B cell (primary cell): ENCODE measurements around the gene STXBP6. TPM values are rescaled to one million over a fixed set of nuclear protein-coding genes. Genes with fewer than 3 reads are reported as not detected.
"Not testable (repeated sequence)": the region's sequence is repeated elsewhere in the genome, so short reads cannot be mapped to it uniquely, and the experiment has no call there.

ENCODE experiments used
- ATAC-seq: fragments of 200-7000 bp; cut with Tn5 transposase; one replicate; pipeline ENCODE4 v1.10.0; 2021; ENCODE audit warnings: low read depth, mild to moderate bottlenecking, moderate number of reproducible peaks, moderate library complexity
- CTCF ChIA-PET: fragments of 350-600 bp; sonication (Branson Sonifier 250); formaldehyde crosslinking; loops from one replicate; lab custom pipeline; 2021; ENCODE audit warnings: antibody characterized with exemption, inconsistent platforms; lab: Charles Lee
- POLR2A ChIA-PET: fragments of 350-600 bp; sonication (Branson Sonifier 250); formaldehyde crosslinking; loops from one replicate; lab custom pipeline; 2021; ENCODE audit warnings: antibody characterized with exemption; lab: Charles Lee
- DNase-seq: peaks from one replicate; pipeline ENCODE4 v3.0.0; 2013
- H2AFZ ChIP-seq: 2 replicates; pipeline ENCODE4 v1.6.1; 2012; ENCODE audit warnings: mild to moderate bottlenecking, low read depth, low read length; ENCODE audit not compliant: insufficient read depth, poor library complexity, severe bottlenecking
- H3K27ac ChIP-seq, 2 donors: 1 replicate in 1 of 2; 2 replicates in 1 of 2; pipeline ENCODE4 v1.5.1; 2012 to 2013; ENCODE audit warnings: low read length in 2 of 2, mild to moderate bottlenecking in 2 of 2, moderate library complexity in 1 of 2
- H3K27me3 ChIP-seq, 4 experiments: fragments of 200-600 bp in 1 of 4; sonication (generic) in 1 of 4; replicated peaks in 1 of 4; 1 replicate in 2 of 4; 2 replicates in 2 of 4; pipeline versions ENCODE4 v1.6.1 to v1.7.0; 2013 to 2016; ENCODE audit warnings: low read length in 3 of 4, mild to moderate bottlenecking in 2 of 4, mixed read lengths in 1 of 4, moderate library complexity in 1 of 4; ENCODE audit not compliant: insufficient read depth in 4 of 4, control insufficient read depth in 3 of 4; ENCODE audit errors: control extremely low read depth in 1 of 4
- H3K36me3 ChIP-seq, 2 experiments: replicated peaks in 1 of 2; 1 replicate in 1 of 2; 2 replicates in 1 of 2; pipeline versions ENCODE4 v1.6.1 to v1.7.1; 2013; ENCODE audit warnings: low read length in 1 of 2; ENCODE audit not compliant: insufficient read depth in 2 of 2, control insufficient read depth in 1 of 2; ENCODE audit errors: control extremely low read depth in 1 of 2, extremely low read depth in 1 of 2
- H3K4me1 ChIP-seq, 2 donors: fragments of 200-600 bp in 1 of 2; sonication (generic) in 1 of 2; 1 replicate in 1 of 2; 2 replicates in 1 of 2; pipeline versions ENCODE4 v1.5.1 to v1.6.1; 2013 to 2017; ENCODE audit warnings: low read length in 2 of 2; ENCODE audit not compliant: control insufficient read depth in 2 of 2, insufficient read depth in 2 of 2
- H3K4me2 ChIP-seq: replicated peaks from 2 replicates; pipeline ENCODE3; 2012; ENCODE audit warnings: mild to moderate bottlenecking, low read depth, low read length; ENCODE audit not compliant: poor library complexity, severe bottlenecking
- H3K4me3 ChIP-seq, 5 experiments: fragments of 200-600 bp in 1 of 5; sonication (generic) in 1 of 5; 1 replicate in 3 of 5; 2 replicates in 2 of 5; pipeline versions ENCODE4 v1.5.1 to v1.7.0; 2011 to 2016; ENCODE audit warnings: low read length in 4 of 5, mild to moderate bottlenecking in 4 of 5, low read depth in 2 of 5, control low read depth in 1 of 5, moderate library complexity in 1 of 5; ENCODE audit not compliant: insufficient read depth in 1 of 5; ENCODE audit errors: control extremely low read depth in 1 of 5, extremely low read depth in 1 of 5
- H3K79me2 ChIP-seq: fragments of 200-600 bp; sonication (generic); one replicate; pipeline ENCODE4 v1.6.0; 2016; ENCODE audit warnings: low read length; ENCODE audit not compliant: control insufficient read depth, insufficient read depth
- H3K9ac ChIP-seq: fragments of 200-600 bp; sonication (generic); 2 replicates; pipeline ENCODE4 v1.6.1; 2017; ENCODE audit warnings: mild to moderate bottlenecking, low read length, moderate library complexity
- H3K9me3 ChIP-seq, 3 donors: one replicate each; pipeline versions ENCODE4 v1.6.1 to v1.7.1; 2013; ENCODE audit warnings: low read length in 2 of 3; ENCODE audit not compliant: control insufficient read depth in 2 of 3, insufficient read depth in 1 of 3; ENCODE audit errors: control extremely low read depth in 1 of 3
- H4K20me1 ChIP-seq: 2 replicates; pipeline ENCODE4 v1.6.0; 2012; ENCODE audit warnings: mild to moderate bottlenecking, low read length; ENCODE audit not compliant: insufficient read depth, control insufficient read depth, poor library complexity, severe bottlenecking
- H3K27ac Mint-ChIP-seq: one replicate; pipeline ENCODE4 v1.8.0; 2021; ENCODE audit warnings: mixed read lengths
- H3K27me3 Mint-ChIP-seq: one replicate; pipeline ENCODE4 v1.8.0; 2021; ENCODE audit warnings: mixed read lengths
- H3K4me1 Mint-ChIP-seq: one replicate; pipeline ENCODE4 v1.8.0; 2021; ENCODE audit warnings: mixed read lengths
- H3K4me3 Mint-ChIP-seq: one replicate; pipeline ENCODE4 v1.8.0; 2021; ENCODE audit warnings: mixed read lengths
- H3K9me3 Mint-ChIP-seq: one replicate; pipeline ENCODE4 v1.8.0; 2022; ENCODE audit warnings: mixed read lengths; ENCODE audit not compliant: insufficient read depth
- EZH2 ChIP-seq: IDR thresholded peaks from 2 replicates; pipeline ENCODE4 v1.6.1; 2012; ENCODE audit warnings: borderline replicate concordance, low read depth, mild to moderate bottlenecking, moderate library complexity, low read length; ENCODE audit not compliant: insufficient read depth, poor library complexity, severe bottlenecking
- WGBS: methylation state at CpG from one replicate; pipeline ENCODE4 v1.1.5; 2013; ENCODE audit warnings: missing lambda C conversion rate; ENCODE audit not compliant: insufficient coverage; 5-methylcytosine and 5-hydroxymethylcytosine counted together
- intact Hi-C: fragments of 100-400 bp; cut with micrococcal nuclease; formaldehyde crosslinking; loops from one replicate; pipeline ENCODE4 v1.10.0; 2022
- polyA plus RNA-seq: library from polyadenylated mRNA; depleted of rRNA; stranded (reverse); fragments of >200 nt; gene quantifications from 2 replicates; pipeline ENCODE4 v1.2.3, GENCODE V29; 2012
- total RNA-seq, 2 donors: library from RNA; stranded (reverse); fragments of 120-200 nt in 1 of 2; gene quantifications; 1 replicate in 1 of 2; 2 replicates in 1 of 2; pipeline versions ENCODE4 v1.2.3 to v1.2.4, GENCODE V29; 2013 to 2022
- TF ChIP-seq, protein P1 (sequence below): fragments of 200-600 bp; IDR thresholded peaks from one replicate; pipeline ENCODE4 v1.8.0; 2022; ENCODE audit warnings: antibody characterized with exemption, mild to moderate bottlenecking

STXBP6 gene
- total and polyA plus RNA-seq, 2 donors (not counting 1 experiment from before 2014, with no cell fraction given): 0.01 TPM; not detected in 1

DNA sequence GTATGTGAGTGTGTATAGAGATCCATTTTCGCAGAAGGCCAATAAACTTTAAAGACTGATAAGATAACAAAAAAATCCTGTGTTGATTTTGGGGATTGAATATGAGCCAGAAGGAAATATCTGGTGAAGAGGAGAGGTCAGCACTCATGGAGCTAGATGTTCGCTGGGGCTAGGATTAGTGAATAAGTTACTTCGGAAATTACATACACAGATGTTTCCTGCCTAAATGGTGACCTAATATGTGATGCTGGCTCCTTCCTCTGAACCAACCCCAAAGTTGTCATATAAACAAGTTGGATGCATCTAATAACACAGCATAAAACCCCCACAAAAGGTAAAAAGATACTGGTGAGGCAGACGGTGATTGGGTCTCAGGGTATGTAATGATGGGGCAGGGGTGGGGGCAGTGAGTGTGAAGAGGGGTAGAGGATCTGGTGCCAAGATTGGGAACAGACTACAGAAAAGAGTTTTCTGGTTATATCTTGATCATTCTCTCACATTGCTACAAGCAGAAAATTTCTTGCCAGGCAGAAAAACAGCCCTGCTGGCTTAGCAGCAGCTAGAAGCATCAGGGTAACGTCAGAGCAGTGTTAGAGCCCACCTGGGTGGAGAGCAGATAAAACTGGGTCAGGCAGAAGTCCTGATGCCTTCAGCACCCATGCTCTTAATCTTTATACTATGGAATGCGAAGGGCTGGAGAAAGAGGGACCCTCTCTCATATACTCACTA lies 275.6 kb downstream of the STXBP6 start:
- Mint-ChIP-seq H3K27me3 (peaks cover 42% of the 10 kb centered on the region), H3K9me3 (no peaks in the 10 kb centered on the region), H3K4me3 (no peak overlapping the region), H3K4me1 (no peaks in the 10 kb centered on the region), H3K27ac (no peak overlapping the region)
- Histone ChIP-seq H2AFZ (no peak overlapping the region), H3K4me3 (no peak overlapping the region), H3K9me3 (no peaks in the 10 kb centered on the region), H3K27me3 (peaks cover 0 to 1% (median 0%) of the 10 kb centered on the region in 4 experiments), H3K9ac (no peak overlapping the region), H3K27ac (no peak overlapping the region), H3K4me2 (no peak overlapping the region), H3K36me3 (no peaks in the 10 kb centered on the region), H4K20me1 (no peaks in the 10 kb centered on the region), H3K79me2 (no peaks in the 10 kb centered on the region), H3K4me1 (no peaks in the 10 kb centered on the region)
- no peak for TF ChIP-seq EZH2
- TF ChIP-seq, protein P1, sequence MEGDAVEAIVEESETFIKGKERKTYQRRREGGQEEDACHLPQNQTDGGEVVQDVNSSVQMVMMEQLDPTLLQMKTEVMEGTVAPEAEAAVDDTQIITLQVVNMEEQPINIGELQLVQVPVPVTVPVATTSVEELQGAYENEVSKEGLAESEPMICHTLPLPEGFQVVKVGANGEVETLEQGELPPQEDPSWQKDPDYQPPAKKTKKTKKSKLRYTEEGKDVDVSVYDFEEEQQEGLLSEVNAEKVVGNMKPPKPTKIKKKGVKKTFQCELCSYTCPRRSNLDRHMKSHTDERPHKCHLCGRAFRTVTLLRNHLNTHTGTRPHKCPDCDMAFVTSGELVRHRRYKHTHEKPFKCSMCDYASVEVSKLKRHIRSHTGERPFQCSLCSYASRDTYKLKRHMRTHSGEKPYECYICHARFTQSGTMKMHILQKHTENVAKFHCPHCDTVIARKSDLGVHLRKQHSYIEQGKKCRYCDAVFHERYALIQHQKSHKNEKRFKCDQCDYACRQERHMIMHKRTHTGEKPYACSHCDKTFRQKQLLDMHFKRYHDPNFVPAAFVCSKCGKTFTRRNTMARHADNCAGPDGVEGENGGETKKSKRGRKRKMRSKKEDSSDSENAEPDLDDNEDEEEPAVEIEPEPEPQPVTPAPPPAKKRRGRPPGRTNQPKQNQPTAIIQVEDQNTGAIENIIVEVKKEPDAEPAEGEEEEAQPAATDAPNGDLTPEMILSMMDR: no peak
- ChIA-PET CTCF (no interaction called here), POLR2A (no interaction called here)
- intact Hi-C loops: no loop called here
- DNase-seq: no peak
- ATAC-seq: no peak
- WGBS: 0% methylated on average over 1 of the region's 6 CpGs

DNA sequence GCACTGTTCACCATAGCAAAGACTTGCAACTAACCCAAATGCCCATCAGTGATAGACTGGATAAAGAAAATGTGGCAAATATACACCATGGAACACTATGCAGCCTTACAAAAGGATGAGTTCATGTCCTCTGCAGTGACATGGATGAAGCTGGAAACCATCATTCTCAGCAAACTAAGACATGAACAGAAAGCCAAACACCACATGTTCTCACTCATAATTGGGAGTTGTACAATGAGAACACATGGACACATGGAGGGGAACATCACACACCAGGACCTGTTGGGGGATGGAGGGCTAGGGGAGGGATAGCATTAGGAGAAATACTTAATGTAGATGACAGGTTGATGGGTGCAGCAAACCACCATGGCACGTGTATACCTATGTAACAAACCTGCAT lies 276.4 kb downstream of the STXBP6 start:
- not testable (repeated sequence) for H3K9me3 Mint-ChIP-seq, H3K4me1 ChIP-seq, DNase-seq

More for the DNA sequence above, 276.4 kb downstream of the STXBP6 start:
- H3K27me3 ChIP-seq, H4K20me1 ChIP-seq, ATAC-seq, H3K9me3 ChIP-seq, H3K4me1 Mint-ChIP-seq, CTCF ChIA-PET, H3K27ac ChIP-seq, H3K4me3 Mint-ChIP-seq, H2AFZ ChIP-seq, intact Hi-C loops, H3K4me3 ChIP-seq, H3K9ac ChIP-seq, POLR2A ChIA-PET, H3K27ac Mint-ChIP-seq, H3K36me3 ChIP-seq, H3K4me2 ChIP-seq, H3K79me2 ChIP-seq: not testable (repeated sequence)
- no CpG with 5 or more reads among the region's 1 CpG for WGBS
- peaks cover 42% of the 10 kb centered on the region for H3K27me3 Mint-ChIP-seq
